B cell (primary cell): Measurements from ENCODE around the gene TMEM231.

ENCODE experiments used
- EZH2 ChIP-seq: IDR thresholded peaks from 2 replicates; pipeline ENCODE4 v1.6.1; 2012; ENCODE audit warnings: borderline replicate concordance, low read depth, mild to moderate bottlenecking, moderate library complexity, low read length; ENCODE audit not compliant: insufficient read depth, poor library complexity, severe bottlenecking
- TF ChIP-seq, protein P1 (sequence below): fragments of 200-600 bp; IDR thresholded peaks from one replicate; pipeline ENCODE4 v1.8.0; 2022; ENCODE audit warnings: antibody characterized with exemption, mild to moderate bottlenecking

DNA sequence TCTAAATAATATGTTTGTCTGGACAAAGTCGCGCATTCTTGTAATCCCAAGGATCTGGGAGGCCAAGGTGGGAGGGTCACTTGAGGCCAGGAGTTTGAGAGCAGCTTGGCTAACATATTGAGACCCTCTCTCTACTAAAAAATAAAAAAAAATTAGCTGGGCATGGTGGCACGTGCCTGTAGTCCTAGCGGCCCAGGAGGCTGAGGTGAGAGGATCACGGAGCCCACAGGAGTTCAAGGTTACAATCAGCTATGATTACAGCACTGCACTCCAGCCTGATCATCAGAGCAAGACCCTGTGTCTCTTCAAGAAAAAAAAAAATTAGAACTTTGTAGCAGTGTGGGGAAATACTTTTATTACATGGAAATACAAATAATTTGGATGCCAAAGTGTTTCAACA is 54.7 kb downstream of the TMEM231 start:
- no peak for TF ChIP-seq EZH2
- TF ChIP-seq, protein P1, sequence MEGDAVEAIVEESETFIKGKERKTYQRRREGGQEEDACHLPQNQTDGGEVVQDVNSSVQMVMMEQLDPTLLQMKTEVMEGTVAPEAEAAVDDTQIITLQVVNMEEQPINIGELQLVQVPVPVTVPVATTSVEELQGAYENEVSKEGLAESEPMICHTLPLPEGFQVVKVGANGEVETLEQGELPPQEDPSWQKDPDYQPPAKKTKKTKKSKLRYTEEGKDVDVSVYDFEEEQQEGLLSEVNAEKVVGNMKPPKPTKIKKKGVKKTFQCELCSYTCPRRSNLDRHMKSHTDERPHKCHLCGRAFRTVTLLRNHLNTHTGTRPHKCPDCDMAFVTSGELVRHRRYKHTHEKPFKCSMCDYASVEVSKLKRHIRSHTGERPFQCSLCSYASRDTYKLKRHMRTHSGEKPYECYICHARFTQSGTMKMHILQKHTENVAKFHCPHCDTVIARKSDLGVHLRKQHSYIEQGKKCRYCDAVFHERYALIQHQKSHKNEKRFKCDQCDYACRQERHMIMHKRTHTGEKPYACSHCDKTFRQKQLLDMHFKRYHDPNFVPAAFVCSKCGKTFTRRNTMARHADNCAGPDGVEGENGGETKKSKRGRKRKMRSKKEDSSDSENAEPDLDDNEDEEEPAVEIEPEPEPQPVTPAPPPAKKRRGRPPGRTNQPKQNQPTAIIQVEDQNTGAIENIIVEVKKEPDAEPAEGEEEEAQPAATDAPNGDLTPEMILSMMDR, result no peak
